ENCODE measurements around the gene KRT81. TPM values are rescaled to one million over a fixed set of nuclear protein-coding genes. Genes with fewer than 3 reads are reported as not detected.
"Not testable (repeated sequence)": the region's sequence is repeated elsewhere in the genome, so short reads cannot be mapped to it uniquely, and the experiment has no call there.

Gene KRT81
- total RNA-seq, 4 donors from 2014 or later = not detected

- Histone ChIP-seq H3K4me3 (no peak overlapping the region), H3K4me1 (peaks cover 20 to 30% of the 10 kb centered on the region in 2 donors), H3K9me3 (no peaks in the 10 kb centered on the region), H3K36me3 (no peaks in the 10 kb centered on the region), H3K27me3 (no peaks in the 10 kb centered on the region), H3K27ac (no peak overlapping the region)
- intact Hi-C loops (cut with DNase I; ENCODE audit: low total_unique reads) = no loop called here
- ATAC-seq = no peak
- DNase-seq = no peak
- in situ Hi-C loops (cut with MboI; ENCODE audit: low sequenced_read_pairs in 4 of 4) = no loop called here
- no peak for TF ChIP-seq CTCF (IDR thresholded peaks at IDR 0.05 in 4 of 5, conservative IDR thresholded peaks at IDR 0.05 in 1 of 5)
- no peak for TF ChIP-seq POLR2A (IDR thresholded peaks at IDR 0.05)
Measured at GRCh38 chr12:52241205-52241842, 50.0 kb downstream of the KRT81 start.

- H3K36me3 ChIP-seq = not testable (repeated sequence)
Measured at GRCh38 chr12:52240247-52240646, 51.1 kb downstream of the KRT81 start.

GRCh38 chr12:52239767-52240166, 51.6 kb downstream of the KRT81 start:
- Histone ChIP-seq H3K9me3 (no peaks in the 10 kb centered on the region), H3K4me1 (peaks cover 16 to 17% of the 10 kb centered on the region in 2 donors), H3K27ac (no peak overlapping the region), H3K4me3 (no peak overlapping the region), H3K27me3 (no peaks in the 10 kb centered on the region), H3K36me3 (no peaks in the 10 kb centered on the region)
- intact Hi-C loops (cut with DNase I; ENCODE audit: low total_unique reads) (no loop called here), in situ Hi-C loops (cut with MboI; ENCODE audit: low sequenced_read_pairs in 4 of 4) (no loop called here)
- DNase-seq (no peak), ATAC-seq (no peak)
- TF ChIP-seq POLR2A (IDR thresholded peaks at IDR 0.05) = no peak
- no peak for TF ChIP-seq CTCF (IDR thresholded peaks at IDR 0.05 in 4 of 5, conservative IDR thresholded peaks at IDR 0.05 in 1 of 5)

More at GRCh38 chr12:52240247-52240646, 51.1 kb downstream of the KRT81 start:
- DNase-seq; intact Hi-C loops (cut with DNase I; ENCODE audit: low total_unique reads); H3K9me3 ChIP-seq; H3K27me3 ChIP-seq; H3K4me3 ChIP-seq; in situ Hi-C loops (cut with MboI; ENCODE audit: low sequenced_read_pairs in 4 of 4); ATAC-seq; H3K27ac ChIP-seq: not testable (repeated sequence)
- peaks cover 16 to 19% of the 10 kb centered on the region in 2 donors for H3K4me1 ChIP-seq

- H3K4me3 ChIP-seq = no peak overlapping the region
- H3K9me3 ChIP-seq = no peaks in the 10 kb centered on the region
- no peak for TF ChIP-seq CTCF (IDR thresholded peaks at IDR 0.05 in 4 of 5, conservative IDR thresholded peaks at IDR 0.05 in 1 of 5)
- TF ChIP-seq POLR2A (IDR thresholded peaks at IDR 0.05) = no peak
- ATAC-seq (no peak), DNase-seq (no peak)
- no peak overlapping the region for H3K27ac ChIP-seq
- peaks cover 0 to 1% (median 0%) of the 10 kb centered on the region in 3 donors for H3K27me3 ChIP-seq
- in situ Hi-C loops (cut with MboI; ENCODE audit: low sequenced_read_pairs in 4 of 4) = no loop called here
- intact Hi-C loops (cut with DNase I; ENCODE audit: low total_unique reads) = no loop called here
- H3K36me3 ChIP-seq = no peaks in the 10 kb centered on the region
- peaks cover 11% of the 10 kb centered on the region in 2 donors for H3K4me1 ChIP-seq
Measured at GRCh38 chr12:52238916-52239646, 52.3 kb downstream of the KRT81 start.

- Histone ChIP-seq H3K4me1 (peaks cover 3% of the 10 kb centered on the region in 2 donors), H3K4me3 (no peak overlapping the region), H3K36me3 (no peaks in the 10 kb centered on the region), H3K27ac (no peak overlapping the region), H3K27me3 (peaks cover 5 to 9% (median 8%) of the 10 kb centered on the region in 3 donors), H3K9me3 (no peaks in the 10 kb centered on the region)
- ATAC-seq (no peak), DNase-seq (no peak)
- no peak for TF ChIP-seq POLR2A (IDR thresholded peaks at IDR 0.05)
- TF ChIP-seq CTCF (IDR thresholded peaks at IDR 0.05 in 4 of 5, conservative IDR thresholded peaks at IDR 0.05 in 1 of 5) = no peak
- intact Hi-C loops (cut with DNase I; ENCODE audit: low total_unique reads) (no loop called here), in situ Hi-C loops (cut with MboI; ENCODE audit: low sequenced_read_pairs in 4 of 4) (no loop called here)
Measured at GRCh38 chr12:52238207-52238840, 53.0 kb downstream of the KRT81 start.
